HG03432 (cell line): ENCODE data around the gene LUC7L.
A peak's percentile ranks its signal among the peaks of the same experiment; 100 is the strongest.
"Not testable (repeated sequence)": the region's sequence is repeated elsewhere in the genome, so short reads cannot be mapped to it uniquely, and the experiment has no call there.

Experiments used
- ATAC-seq: cut with Tn5 transposase; IDR thresholded peaks from one replicate; pipeline ENCODE4 v1.9.1; 2021; ENCODE audit warnings: mild to moderate bottlenecking, moderate library complexity; ENCODE audit not compliant: unreplicated experiment

The LUC7L gene

DNA sequence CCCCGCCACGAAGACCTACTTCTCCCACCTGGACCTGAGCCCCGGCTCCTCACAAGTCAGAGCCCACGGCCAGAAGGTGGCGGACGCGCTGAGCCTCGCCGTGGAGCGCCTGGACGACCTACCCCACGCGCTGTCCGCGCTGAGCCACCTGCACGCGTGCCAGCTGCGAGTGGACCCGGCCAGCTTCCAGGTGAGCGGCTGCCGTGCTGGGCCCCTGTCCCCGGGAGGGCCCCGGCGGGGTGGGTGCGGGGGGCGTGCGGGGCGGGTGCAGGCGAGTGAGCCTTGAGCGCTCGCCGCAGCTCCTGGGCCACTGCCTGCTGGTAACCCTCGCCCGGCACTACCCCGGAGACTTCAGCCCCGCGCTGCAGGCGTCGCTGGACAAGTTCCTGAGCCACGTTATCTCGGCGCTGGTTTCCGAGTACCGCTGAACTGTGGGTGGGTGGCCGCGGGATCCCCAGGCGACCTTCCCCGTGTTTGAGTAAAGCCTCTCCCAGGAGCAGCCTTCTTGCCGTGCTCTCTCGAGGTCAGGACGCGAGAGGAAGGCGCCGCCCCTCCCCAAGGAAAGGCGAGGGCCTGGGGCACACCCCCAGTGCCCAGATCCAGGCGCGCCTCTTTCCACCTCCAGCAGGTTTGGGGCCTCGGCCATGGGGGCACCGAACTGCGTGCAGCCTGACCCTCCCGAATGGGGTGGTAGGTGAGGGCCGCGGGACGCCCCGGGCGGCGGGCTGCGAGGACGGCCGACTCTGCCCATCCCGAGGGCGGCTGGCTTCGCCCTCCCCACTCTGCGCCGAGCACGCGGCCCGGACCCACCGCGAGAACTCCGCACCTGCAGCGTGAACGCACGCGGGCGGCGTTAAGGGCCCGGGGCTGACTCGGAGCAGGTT, 48.3 kb downstream of the LUC7L start:
- ATAC-seq = peak; percentile 59

DNA sequence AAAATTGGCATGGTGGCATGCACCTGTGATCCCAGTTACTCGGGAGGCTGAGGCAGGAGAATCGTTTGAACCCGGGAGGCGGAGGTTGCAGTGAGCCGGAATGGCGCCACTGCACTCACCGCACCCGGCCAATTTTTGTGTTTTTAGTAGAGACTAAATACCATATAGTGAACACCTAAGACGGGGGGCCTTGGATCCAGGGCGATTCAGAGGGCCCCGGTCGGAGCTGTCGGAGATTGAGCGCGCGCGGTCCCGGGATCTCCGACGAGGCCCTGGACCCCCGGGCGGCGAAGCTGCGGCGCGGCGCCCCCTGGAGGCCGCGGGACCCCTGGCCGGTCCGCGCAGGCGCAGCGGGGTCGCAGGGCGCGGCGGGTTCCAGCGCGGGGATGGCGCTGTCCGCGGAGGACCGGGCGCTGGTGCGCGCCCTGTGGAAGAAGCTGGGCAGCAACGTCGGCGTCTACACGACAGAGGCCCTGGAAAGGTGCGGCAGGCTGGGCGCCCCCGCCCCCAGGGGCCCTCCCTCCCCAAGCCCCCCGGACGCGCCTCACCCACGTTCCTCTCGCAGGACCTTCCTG, 49.1 kb downstream of the LUC7L start, which contains the start of gene HBQ1:
Gene HBQ1, plus strand, starts transcription at position 359 of the 575 bp plus-strand sequence. Its CDS starts 28 bp downstream, at position 387.
- ATAC-seq = no peak

GRCh38 chr16:179211-180092, 49.8 kb downstream of the LUC7L start:
- no peak for ATAC-seq

DNA sequence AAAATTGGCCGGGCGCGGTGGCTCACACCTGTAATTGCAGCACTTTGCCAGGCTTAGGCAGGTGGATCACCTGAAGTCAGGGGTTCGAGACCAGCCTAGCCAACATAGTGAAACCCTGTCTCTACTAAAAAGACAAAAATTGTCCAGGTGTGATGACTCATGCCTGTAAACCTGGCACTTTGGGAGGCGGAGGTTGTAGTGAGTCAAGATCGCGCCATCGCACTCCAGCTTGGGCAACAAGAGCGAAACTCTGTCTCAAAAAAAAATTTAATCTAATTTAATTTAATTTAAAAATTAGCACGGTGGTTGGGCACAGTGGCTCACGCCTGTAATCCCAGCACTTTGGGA, 50.6 kb downstream of the LUC7L start:
- ATAC-seq = no peak

DNA sequence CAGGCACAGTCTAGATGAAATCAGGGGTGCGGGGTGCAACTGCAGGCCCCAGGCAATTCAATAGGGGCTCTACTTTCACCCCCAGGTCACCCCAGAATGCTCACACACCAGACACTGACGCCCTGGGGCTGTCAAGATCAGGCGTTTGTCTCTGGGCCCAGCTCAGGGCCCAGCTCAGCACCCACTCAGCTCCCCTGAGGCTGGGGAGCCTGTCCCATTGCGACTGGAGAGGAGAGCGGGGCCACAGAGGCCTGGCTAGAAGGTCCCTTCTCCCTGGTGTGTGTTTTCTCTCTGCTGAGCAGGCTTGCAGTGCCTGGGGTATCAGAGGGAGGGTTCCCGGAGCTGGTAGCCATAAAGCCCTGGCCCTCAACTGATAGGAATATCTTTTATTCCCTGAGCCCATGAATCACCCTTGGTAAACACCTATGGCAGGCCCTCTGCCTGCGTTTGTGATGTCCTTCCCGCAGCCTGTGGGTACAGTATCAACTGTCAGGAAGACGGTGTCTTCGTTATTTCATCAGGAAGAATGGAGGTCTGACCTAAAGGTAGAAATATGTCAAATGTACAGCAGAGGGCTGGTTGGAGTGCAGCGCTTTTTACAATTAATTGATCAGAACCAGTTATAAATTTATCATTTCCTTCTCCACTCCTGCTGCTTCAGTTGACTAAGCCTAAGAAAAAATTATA, 51.1 kb downstream of the LUC7L start:
- ATAC-seq = no peak

GRCh38 chr16:177394-177822, 51.8 kb downstream of the LUC7L start:
- ATAC-seq = no peak

DNA sequence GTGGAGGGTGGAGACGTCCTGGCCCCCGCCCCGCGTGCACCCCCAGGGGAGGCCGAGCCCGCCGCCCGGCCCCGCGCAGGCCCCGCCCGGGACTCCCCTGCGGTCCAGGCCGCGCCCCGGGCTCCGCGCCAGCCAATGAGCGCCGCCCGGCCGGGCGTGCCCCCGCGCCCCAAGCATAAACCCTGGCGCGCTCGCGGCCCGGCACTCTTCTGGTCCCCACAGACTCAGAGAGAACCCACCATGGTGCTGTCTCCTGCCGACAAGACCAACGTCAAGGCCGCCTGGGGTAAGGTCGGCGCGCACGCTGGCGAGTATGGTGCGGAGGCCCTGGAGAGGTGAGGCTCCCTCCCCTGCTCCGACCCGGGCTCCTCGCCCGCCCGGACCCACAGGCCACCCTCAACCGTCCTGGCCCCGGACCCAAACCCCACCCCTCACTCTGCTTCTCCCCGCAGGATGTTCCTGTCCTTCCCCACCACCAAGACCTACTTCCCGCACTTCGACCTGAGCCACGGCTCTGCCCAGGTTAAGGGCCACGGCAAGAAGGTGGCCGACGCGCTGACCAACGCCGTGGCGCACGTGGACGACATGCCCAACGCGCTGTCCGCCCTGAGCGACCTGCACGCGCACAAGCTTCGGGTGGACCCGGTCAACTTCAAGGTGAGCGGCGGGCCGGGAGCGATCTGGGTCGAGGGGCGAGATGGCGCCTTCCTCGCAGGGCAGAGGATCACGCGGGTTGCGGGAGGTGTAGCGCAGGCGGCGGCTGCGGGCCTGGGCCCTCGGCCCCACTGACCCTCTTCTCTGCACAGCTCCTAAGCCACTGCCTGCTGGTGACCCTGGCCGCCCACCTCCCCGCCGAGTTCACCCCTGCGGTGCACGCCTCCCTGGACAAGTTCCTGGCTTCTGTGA, 52.5 kb downstream of the LUC7L start, which contains the start of gene HBA1:
Gene HBA1, plus strand, starts transcription at position 204 of the 906 bp plus-strand sequence. Its CDS starts 37 bp downstream, at position 241.
- ATAC-seq = not testable (repeated sequence)

DNA sequence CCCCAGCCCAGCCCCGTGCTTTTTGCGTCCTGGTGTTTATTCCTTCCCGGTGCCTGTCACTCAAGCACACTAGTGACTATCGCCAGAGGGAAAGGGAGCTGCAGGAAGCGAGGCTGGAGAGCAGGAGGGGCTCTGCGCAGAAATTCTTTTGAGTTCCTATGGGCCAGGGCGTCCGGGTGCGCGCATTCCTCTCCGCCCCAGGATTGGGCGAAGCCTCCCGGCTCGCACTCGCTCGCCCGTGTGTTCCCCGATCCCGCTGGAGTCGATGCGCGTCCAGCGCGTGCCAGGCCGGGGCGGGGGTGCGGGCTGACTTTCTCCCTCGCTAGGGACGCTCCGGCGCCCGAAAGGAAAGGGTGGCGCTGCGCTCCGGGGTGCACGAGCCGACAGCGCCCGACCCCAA, 53.2 kb downstream of the LUC7L start:
- not testable (repeated sequence) for ATAC-seq

DNA sequence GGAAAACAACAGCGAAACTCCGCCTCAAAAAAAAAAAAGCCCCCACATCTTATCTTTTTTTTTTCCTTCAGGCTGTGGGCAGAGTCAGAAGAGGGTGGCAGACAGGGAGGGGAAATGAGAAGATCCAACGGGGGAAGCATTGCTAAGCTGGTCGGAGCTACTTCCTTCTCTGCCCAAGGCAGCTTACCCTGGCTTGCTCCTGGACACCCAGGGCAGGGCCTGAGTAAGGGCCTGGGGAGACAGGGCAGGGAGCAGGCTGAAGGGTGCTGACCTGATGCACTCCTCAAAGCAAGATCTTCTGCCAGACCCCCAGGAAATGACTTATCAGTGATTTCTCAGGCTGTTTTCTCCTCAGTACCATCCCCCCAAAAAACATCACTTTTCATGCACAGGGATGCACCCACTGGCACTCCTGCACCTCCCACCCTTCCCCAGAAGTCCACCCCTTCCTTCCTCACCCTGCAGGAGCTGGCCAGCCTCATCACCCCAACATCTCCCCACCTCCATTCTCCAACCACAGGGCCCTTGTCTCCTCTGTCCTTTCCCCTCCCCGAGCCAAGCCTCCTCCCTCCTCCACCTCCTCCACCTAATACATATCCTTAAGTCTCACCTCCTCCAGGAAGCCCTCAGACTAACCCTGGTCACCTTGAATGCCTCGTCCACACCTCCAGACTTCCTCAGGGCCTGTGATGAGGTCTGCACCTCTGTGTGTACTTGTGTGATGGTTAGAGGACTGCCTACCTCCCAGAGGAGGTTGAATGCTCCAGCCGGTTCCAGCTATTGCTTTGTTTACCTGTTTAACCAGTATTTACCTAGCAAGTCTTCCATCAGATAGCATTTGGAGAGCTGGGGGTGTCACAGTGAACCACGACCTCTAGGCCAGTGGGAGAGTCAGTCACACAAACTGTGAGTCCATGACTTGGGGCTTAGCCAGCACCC, 54.0 kb downstream of the LUC7L start:
- ATAC-seq = no peak

GRCh38 chr16:173928-174769, 55.1 kb downstream of the LUC7L start:
- ATAC-seq = not testable (repeated sequence)

- ATAC-seq = not testable (repeated sequence)
Measured at GRCh38 chr16:173211-173854, 55.9 kb downstream of the LUC7L start.

DNA sequence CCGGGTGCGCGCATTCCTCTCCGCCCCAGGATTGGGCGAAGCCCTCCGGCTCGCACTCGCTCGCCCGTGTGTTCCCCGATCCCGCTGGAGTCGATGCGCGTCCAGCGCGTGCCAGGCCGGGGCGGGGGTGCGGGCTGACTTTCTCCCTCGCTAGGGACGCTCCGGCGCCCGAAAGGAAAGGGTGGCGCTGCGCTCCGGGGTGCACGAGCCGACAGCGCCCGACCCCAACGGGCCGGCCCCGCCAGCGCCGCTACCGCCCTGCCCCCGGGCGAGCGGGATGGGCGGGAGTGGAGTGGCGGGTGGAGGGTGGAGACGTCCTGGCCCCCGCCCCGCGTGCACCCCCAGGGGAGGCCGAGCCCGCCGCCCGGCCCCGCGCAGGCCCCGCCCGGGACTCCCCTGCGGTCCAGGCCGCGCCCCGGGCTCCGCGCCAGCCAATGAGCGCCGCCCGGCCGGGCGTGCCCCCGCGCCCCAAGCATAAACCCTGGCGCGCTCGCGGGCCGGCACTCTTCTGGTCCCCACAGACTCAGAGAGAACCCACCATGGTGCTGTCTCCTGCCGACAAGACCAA, 56.8 kb downstream of the LUC7L start, which contains the start of gene HBA2:
Gene HBA2, plus strand, starts transcription at position 503 of the 568 bp plus-strand sequence. Its CDS starts 37 bp downstream, at position 540.
- not testable (repeated sequence) for ATAC-seq

DNA sequence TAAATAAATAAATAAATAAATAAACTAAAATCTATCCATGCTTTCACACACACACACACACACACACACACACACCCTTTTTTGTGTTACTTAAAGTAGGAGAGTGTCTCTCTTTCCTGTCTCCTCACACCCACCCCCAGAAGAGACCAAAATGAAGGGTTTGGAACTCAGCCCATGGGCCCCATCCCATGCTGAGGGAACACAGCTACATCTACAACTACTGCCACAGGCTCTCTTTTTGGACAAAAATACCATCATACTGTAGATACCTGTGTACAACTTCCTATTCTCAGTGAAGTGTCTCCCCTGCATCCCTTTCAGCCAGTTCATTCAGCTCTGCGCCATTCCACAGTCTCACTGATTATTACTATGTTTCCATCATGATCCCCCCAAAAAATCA, 58.5 kb downstream of the LUC7L start:
- no peak for ATAC-seq

GRCh38 chr16:170088-170507, 59.2 kb downstream of the LUC7L start:
- not testable (repeated sequence) for ATAC-seq

DNA sequence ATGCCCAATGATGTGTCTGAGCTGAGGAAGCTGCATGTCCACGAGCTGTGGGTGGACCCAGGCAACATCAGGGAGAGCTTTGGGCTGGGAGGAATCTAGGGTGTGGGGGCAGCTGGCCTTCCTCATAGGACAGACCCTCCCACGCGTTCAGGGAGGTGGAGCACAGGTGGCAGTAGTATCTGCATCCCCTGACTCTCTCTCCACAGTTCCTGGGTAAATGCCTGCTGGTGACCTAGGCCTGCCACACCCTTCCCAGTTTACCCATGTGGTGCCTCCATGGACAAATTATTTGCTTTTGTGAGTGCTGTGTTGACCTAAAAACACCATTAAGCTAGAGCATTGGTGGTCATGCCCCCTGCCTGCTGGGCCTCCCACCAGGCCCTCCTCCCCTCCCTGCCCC, 60.2 kb downstream of the LUC7L start:
- ATAC-seq = no peak

- ATAC-seq = no peak
Measured at GRCh38 chr16:168424-168823, 60.8 kb downstream of the LUC7L start.
